Activated CD8-positive, alpha-beta memory T cell treated with anti-CD3 and anti-CD28 coated beads, Interleukin-2, amount 50 U/mL, for 48 hours (primary cell): Measurements from ENCODE around the gene TGM6.
A peak's percentile ranks its signal among the peaks of the same experiment; 100 is the strongest.

Experiments
- DNase-seq: peaks from one replicate; pipeline ENCODE4 v3.0.0-alpha.2; 2020

TGM6 gene

DNA sequence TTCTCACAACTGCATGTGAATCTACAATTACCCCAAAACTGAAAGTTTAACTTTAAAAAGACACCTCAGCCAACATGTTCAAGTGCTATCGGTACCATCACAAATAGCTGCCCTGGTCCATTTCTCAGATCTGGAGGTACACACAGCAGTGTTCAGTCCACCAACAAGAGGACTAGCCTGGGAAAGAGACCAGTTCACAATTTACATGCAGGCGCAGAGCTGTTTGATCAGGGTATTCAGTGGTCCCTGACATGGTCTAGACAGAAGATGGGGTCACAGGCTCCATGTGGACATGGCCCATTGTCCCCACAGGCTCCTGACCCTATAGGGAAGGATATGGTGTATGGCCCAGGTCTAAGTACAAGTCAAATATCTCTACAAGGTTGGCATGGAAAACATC lies 15.6 kb upstream of the TGM6 start:
- no peak for DNase-seq

- no peak for DNase-seq
Observed at GRCh38 chr20:2365666-2366065, 15.0 kb upstream of the TGM6 start.

GRCh38 chr20:2368621-2369020 lies 12.1 kb upstream of the TGM6 start:
- DNase-seq, result no peak

DNA sequence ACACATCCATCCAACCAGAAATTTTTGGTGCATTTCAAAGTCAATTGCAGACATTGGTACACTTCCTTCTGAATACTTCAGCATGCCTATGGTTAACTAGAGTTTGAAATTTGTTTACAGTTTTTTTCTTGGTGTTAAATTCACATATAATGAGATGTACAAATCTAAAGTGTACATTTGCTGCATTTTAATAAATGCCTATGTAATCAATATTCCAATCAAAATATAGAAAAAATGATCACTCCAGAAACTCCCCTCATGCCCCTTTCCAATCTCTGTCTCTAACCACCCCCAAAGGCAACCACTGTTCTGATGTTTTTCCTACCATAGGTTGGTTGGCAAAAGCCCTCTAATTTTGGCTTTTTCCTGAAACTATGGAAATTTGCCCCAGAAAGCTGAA lies 7.6 kb upstream of the TGM6 start:
- no peak for DNase-seq

GRCh38 chr20:2374346-2375125 lies 6.2 kb upstream of the TGM6 start:
- DNase-seq, result no peak

DNA sequence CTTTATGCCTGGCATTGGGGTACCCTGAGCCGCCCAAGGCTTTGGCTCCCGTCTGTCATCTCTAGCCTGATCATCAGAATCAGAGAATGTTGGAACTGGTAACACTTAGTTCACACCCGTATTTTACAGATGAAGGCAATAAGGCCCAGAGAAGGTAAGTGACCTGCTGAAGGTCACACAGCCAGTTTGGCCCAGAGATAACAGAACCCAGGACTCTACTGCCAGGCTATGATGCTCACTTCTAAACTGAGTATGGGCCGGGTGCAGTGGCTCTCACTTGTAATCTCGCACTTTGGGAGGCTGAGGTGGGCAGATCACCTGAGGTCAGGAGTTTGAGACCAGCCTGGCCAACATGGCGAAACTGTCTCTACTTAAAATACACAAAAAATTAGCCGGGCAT lies 1.8 kb upstream of the TGM6 start:
- no peak for DNase-seq

DNA sequence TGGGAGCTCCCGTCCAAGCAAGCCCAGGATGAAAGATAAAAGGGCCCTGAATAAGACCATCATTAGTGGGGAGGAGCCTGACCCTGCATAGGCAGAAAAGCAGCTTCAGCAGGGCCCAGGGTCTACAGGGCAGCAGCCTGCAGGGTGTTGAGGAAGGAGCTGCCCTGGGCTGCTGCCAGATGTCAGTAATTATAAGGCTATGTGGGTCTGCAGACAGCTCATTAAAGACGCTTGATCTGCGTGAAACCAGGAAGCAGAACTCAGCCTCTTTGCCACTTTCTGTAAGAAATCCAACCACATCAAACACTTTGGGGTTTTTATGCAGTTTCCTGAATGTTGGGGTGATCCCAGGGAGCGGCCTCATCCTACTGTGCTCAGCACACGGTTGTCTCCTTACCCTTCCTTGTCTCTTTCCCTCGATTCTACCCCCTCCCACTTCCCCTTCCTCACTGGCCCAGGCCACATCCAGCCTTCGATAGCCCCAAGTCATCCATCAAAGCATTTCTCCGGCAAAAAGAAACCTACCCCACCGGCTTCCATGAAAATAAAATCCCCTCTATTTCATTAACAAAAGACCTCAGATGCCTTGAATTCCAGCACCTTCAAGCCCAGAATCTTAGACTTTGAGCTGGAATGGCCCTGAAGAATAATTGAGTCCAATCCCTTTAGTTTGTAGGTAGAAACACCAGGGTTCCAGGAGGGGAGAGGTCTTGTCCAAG lies 1.0 kb upstream of the TGM6 start:
- no peak for DNase-seq

- no peak for DNase-seq
Observed at GRCh38 chr20:2381303-2381702, 602 bp downstream of the TGM6 start.

GRCh38 chr20:2382833-2383232 lies 2.1 kb downstream of the TGM6 start:
- no peak for DNase-seq

- peak; percentile 20 for DNase-seq
Observed at GRCh38 chr20:2385026-2385425, 4.3 kb downstream of the TGM6 start.

DNA sequence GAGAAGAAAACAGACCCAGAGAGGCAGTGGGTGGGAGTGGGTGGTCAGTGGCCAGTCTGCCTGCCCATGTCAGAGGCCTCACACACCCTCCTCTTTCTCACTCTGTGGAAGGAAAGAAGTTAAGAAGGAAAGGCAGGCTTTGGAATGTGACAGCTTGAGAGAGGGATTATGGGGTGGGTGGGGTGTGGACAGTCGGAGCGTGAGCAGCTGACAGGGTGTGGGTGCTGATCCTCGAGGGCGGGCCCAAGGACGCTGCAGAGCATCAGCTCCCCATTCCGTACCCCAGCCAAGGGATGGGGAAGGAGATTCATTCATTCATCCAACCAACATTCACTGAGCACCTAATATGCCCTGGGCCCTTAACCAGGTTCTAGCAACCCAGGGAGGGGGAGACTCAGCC lies 4.8 kb downstream of the TGM6 start:
- DNase-seq, result peak; percentile 22

GRCh38 chr20:2386516-2387179 lies 5.9 kb downstream of the TGM6 start:
- DNase-seq, result no peak

DNA sequence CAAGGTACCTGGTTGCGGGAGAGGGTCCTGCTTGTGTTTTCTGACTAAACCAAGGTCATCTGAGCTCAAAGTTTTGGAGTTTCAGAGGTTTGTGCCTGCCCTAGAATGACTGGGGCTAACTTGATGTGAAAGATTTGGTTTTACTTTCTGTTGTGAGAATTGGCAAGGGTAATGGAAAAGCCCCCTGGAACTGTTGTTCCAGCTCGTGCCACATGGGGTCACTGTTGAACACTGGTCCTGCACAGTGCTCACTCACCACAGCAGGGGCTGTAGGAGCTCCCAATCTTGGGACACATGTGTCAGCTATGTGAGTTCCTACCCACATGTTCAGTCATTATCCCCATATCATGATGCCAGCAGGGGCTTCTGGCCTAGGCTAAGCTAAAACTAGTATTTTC lies 6.5 kb downstream of the TGM6 start:
- DNase-seq, result peak; percentile 85

DNA sequence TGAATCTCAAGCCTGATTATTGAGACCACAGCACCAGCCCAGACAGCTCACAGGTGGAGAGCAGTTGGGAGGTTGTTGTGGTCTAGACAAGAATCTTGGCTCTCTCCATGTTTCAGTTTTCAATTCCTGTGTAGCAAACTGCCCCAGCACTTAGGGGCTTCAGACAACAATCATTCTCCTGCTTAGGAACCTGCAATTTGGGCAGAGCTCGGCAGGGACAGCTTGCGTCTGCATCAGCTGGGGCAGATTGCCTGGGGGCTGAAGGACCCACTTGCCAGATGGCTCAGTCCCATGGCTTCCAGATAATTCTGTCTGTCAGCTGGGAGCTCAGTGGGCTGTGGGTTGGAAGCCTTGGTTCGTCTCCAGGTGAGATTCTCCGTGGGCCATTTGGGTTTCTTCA lies 6.9 kb downstream of the TGM6 start:
- no peak for DNase-seq

DNA sequence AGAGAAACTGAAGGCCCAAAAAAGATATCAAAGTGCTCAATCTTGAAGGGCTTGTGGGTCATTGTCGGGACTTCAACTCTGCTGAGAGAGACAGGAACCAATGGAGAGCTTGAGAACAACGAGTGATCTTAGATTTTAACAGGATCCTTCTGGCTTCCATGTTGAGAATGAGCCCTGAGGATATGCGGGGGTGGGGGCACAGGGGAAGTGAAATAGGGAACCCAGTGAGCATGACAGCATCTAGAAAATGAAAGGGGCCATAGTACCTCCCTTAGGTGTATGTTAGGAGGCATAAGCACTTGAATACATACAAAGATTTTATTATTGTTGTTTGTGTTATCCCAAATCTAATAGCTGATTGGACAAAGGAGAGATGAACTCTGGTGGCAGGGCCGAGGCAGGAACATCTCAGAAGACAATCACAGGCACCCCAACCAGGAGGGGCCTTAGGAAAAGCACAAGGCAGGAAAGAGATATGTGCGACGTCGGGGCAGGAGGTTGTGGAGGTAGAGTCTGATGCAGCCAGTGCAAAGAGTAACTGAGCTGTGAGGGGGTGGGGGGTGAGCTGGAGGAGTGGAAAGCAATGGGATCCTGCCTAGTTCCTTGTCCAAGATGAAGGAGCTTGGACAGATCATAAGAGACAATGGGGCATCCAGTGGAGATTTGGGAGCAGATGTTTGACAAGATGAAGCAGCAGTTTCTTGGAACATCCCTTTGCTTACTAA lies 10.4 kb downstream of the TGM6 start:
- DNase-seq, result peak; percentile 25

DNA sequence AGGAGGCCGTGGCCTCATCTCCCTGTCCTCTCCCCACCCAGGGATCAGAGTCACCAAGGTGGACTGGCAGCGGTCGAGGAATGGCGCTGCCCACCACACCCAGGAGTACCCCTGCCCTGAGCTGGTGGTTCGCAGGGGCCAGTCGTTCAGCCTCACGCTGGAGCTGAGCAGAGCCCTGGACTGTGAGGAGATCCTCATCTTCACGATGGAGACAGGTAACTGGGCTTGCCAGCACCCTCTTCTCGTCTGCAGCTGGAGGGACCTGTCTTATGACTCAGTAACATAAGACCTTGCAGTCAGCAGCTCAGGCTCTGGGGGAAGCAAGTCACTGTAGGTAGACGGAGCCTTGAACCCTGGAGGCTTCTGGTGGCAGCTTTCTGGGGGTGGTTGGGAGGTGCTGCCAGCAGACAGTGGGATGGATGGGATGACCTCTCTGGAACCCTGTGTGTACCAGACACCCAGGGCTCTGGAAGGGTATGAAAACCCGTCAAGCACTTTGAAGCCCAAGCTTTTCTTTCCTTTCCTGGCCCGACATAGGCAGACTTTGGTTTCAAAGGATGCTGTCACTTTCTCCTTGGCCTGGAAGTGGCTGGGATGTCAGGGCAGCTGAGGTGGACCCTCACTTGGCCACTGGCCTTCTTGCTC lies 13.8 kb downstream of the TGM6 start:
- DNase-seq, result peak; percentile 29

- no peak for DNase-seq
Observed at GRCh38 chr20:2395136-2395535, 14.4 kb downstream of the TGM6 start.

DNA sequence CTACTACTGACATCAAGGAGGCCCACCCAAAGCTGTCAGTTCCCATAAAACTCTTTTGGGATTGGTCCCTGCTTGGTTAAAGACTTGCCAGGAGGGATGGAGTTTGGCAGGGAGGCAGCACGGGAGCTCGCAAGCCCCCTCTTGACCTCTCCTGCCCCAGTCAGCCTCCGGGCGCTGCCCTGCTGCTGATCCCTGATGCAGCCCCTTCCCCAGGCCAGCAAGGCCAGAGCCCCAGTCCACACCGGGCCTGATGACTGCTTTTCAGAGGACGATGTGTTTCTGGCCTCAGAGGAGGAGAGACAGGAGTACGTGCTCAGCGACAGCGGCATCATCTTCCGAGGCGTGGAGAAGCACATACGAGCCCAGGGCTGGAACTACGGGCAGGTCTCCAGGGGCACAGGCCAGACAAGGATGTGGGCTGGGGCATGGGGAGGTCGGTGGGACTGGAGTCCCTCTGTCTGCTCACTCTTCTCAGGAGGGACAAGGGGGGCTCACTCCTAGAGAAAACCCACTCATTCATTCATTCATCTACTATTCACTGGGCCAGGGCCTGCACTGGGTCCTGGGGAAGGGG lies 15.6 kb downstream of the TGM6 start:
- DNase-seq, result no peak

DNA sequence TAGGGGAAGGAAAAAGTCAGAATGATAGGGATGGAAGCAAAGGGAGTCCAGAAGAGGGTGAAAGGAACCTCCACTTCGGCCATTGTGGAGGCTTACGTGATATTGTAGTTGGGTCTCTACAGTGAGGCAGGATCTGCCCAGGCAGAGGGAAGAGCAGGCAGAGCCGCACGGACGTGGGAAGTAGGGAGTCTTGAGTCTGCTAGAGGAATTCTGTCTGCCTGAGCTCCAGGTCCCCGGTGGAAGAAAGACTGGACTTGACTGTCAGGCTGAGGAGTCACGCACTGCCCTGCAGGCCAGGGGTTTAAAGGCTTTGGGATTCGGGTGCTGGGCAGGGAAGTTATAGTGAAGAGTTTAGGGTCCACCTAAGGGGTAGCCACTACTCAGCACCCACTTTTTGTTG lies 16.4 kb downstream of the TGM6 start:
- no peak for DNase-seq

GRCh38 chr20:2397595-2398145 lies 17.0 kb downstream of the TGM6 start:
- DNase-seq, result no peak

DNA sequence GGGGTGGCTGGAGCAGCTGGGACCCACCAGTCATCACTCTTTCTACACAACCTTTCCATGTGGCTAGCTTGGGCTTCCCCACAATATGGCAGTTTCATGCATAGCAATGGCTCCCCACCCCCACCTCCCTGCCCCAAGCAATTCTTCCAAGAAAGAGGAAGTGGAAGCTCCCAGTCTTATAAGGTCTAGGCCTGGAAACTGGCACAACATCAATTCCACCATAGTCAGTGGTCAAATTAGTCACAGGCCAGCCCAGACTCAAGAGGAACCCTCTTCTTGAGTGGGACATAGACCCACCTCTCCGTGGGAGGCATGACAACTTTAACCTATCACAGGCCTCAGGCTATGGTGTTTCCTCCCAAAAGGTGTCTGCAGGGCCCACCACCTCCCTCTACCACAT lies 17.7 kb downstream of the TGM6 start:
- no peak for DNase-seq

- no peak for DNase-seq
Observed at GRCh38 chr20:2399390-2399789, 18.7 kb downstream of the TGM6 start.
